ENCODE measurements around the gene EVC2.

DNA sequence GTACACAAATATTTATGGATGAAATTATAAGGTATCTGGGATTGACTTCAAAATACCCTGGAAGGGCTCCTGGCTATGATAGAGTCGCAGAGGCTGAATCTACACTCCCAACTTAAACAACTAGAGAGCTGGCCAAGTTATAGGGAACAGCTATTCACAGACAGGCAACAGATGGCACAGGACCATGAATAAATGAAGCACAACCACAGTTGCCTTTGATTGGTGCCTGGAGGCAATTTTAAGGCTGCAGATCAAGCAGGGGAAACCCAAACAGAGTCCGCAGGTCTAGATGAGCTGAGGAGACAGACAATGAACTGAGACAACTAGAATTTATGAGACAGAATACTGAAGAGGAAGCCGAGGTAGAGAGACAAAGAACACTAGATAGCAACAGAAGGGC lies 155.9 kb downstream of the EVC2 start:
- no peak for TF ChIP-seq ZFP30 (CRISPR knock-in tag; IDR thresholded peaks at IDR 0.05)
- no peak for TF ChIP-seq OSR1 (CRISPR knock-in tag; IDR thresholded peaks at IDR 0.05)
- no peak for TF ChIP-seq ARNTL (CRISPR knock-in tag; IDR thresholded peaks at IDR 0.05; ENCODE audit: borderline replicate concordance, low read depth)
- TF ChIP-seq SNAI2 (CRISPR knock-in tag; IDR thresholded peaks at IDR 0.05), result no peak
- TF ChIP-seq, protein P1, sequence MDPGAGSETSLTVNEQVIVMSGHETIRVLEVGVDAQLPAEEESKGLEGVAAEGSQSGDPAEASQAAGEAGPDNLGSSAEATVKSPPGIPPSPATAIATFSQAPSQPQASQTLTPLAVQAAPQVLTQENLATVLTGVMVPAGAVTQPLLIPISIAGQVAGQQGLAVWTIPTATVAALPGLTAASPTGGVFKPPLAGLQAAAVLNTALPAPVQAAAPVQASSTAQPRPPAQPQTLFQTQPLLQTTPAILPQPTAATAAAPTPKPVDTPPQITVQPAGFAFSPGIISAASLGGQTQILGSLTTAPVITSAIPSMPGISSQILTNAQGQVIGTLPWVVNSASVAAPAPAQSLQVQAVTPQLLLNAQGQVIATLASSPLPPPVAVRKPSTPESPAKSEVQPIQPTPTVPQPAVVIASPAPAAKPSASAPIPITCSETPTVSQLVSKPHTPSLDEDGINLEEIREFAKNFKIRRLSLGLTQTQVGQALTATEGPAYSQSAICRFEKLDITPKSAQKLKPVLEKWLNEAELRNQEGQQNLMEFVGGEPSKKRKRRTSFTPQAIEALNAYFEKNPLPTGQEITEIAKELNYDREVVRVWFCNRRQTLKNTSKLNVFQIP (CRISPR knock-in tag; IDR thresholded peaks at IDR 0.05; ENCODE audit: borderline replicate concordance, low read depth), result no peak

Data from SK-N-SH treated with all-trans-retinoic acid at 6 μM for 48 hours (cell line).